ENCODE results near the gene LRRC27.
A peak's percentile ranks its signal among the peaks of the same experiment; 100 is the strongest.
"Not testable (repeated sequence)": the region's sequence is repeated elsewhere in the genome, so short reads cannot be mapped to it uniquely, and the experiment has no call there.

The LRRC27 gene

DNA sequence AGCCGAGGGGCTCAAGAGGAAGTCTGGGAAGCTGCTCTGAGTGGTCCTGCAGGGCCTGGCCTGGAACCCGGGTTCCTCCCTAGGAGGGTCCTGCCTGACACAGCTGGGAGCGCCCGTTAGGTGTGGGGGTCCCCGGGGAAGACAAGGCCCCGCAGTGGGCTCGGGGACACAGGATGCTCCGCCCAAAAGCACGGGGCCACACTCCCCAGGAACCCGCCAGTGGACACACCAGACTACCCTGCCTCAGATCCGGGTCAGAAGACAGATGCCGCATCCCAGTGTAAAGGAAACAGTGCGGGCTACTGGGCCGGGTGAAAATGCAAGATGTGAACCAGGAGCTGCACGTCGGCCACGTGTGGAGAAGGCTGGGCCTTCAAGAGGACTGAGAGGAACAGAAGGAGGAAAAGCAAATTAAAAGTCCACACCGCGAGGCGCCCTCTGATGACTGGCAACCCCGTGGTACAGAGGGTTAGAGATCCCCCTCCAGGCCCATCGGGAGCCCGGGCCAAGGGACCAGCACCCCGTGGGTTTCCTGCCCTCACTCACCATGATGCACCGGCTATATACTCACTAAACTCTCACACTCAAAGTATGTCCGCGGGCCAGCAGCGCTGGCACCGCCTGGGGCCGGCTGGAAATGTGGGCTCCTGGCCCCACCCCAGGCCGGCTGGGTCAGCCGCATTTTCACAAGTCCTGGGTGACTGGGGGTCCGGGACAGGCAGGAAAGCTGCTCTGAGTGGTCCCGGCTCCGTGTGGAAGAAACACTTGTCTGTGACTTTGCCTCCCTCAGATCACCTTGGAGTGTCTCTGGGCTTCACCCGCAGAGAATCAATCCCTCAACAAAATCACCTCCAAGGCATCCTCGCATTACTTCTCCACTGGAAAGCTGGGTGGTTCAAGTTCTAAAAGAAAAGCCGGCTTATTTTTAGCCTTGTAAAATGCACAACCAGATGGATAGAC lies 30.3 kb upstream of the LRRC27 start:
- DNase-seq: no peak

- no peak for DNase-seq
Observed at GRCh38 chr10:132302421-132303310, 29.3 kb upstream of the LRRC27 start.

DNA sequence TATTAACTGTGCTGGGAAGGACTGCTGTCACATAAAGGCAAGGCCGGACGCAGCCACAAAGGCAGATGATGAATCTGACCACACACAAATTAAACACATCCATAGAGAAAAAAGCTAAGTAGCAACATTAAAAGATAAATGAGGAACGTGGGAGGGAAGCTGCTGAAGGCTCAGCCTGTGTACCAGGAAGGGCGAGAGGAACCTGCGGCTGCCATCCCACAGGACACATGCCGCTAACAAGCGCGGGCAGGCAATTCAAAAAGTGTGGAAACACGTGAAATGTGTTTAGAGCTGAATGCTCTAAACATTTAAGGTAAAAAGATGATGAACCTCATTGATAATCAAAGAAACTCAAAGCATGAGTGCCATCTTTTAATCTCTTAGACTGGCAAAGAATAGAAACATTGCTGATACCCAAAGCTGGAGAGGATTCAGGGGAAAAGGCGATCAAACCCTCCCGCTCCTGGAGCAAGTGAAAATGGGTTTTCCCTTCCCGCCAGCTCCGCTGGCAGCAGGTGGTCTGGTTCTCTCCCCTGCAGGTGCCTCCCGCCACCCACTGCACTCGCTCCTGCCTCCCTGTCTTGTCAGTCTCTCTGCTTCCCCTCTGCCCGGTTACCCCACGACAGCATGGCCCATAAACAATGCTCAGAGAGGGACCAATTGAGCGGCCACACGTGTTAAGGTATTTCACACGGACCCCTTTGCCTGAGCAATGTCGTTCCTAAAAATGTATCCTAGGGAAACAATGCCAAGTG lies 28.5 kb upstream of the LRRC27 start:
- DNase-seq: no peak

DNA sequence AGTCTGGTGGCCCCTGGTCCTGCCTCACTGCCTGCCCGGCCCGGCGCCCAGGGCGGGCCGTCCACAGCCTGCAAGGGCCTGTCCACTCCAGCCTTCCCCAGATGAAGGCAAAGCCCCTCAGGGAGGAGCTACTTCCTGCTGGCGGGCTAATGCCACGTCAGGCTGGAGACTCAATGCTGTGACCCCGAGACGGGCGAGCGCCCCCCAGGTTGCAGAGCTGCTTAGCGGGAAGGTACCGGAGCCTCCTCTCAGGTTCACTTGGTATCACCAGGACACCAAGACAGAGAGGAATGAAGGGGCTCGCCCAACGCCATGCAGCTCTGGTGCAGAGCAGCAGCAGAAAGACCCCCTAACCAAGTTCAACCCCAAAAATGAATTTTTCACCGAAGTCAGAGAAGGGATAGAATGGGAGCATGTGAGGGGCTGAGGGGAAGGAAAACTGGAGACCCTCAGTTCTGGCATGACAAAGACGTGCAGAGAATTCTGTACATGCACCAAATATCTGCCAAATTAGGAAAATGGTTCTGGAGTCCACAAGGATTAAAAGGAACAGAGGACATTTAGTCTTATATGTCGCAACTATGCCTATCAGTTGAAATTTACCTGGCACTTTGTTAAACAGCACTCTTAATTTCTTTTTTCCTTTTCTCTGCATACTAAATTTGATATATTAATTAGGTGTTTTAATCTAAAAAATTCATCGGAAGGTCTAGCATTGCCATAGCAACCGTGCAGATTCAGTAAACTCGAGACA lies 27.1 kb upstream of the LRRC27 start:
- DNase-seq: no peak

GRCh38 chr10:132305654-132306342 lies 26.2 kb upstream of the LRRC27 start:
- no peak for DNase-seq

GRCh38 chr10:132306343-132306685 lies 25.7 kb upstream of the LRRC27 start:
- no peak for DNase-seq

- DNase-seq: peak; percentile 19
Observed at GRCh38 chr10:132306864-132307751, 24.9 kb upstream of the LRRC27 start.

DNA sequence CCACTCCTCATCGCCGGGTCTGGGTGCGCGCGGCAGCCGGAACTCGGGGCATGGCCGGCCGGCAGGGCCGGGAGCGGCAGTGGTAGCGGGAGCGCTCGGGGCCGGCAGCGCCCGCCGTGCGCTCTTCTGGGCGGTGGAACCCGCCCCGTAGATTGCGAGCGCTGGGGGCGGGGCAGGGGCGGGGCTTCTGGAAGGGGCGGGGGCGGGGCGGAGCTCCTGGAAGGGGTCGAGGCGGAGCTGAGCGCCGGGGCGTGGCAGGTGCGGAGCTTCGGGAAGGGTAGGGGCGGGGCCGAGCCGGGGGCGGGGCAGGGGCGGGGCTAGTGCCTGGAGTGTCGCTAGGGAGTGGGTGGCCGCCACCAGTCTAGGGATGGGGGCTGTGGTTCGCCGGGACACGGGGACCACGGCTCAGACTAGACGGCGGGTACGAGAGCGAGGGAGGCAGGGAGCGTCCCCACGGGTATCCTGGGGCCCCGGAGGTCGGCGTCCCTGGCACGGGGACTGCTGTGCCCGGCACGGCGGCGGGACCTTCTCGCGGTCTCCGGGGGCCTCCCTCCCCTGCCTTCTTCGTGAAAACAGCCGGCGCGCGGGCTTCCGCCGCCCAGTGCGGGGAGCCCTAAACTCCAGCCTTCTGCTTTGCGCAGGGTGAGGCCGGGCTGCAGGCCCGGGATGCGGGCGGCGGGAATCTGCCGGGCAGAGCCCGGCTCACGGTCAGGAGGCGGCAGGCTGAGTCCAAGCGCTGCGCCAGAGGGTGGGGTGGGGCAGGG lies 24.0 kb upstream of the LRRC27 start, which contains the start of gene STK32C:
Gene STK32C, minus strand, starts transcription at position 128 of the 764 bp plus-strand sequence. Its CDS starts 117 bp downstream, at position 11.
- DNase-seq: peak; percentile 75

DNA sequence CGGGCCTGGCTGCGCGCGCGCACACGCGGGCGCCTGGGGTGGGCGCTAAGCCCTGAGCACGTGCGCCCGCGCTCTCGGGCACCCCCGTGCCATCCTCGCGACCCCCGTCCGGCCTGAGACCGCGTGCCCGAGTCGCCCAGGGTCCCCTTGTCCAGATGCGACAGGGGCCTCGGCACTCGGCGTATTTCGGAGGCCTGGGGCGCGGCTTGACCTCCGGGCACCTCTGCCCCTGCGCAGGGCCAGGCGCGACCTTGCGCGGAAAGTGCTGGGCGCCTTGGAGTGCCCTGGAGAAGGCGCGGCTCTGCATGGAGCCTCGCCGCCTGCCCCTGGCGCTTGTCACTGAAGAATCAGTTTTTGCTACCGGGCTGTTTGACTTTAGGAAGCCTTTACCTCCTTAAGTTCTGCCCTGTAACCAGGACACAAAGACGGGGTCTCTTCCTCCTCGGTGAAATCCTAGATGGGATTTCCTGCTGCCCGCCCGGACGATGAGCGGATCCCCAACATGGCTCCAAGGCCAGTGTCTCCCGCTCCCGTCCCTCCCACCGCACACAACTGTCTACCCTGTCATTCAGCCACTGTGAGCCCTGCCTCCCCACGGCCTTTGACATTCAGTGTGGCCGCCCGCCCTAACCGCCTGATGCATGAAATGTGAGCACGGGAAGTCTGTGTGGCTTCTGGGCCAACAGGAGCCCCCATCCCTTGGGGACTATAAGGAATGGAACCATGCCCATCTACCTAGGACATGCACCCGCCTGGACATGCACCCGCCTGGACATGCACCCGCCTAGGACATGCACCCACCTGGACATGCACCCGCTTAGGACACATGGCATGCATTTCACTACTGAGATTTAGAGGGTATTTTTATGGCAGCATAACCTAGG lies 23.2 kb upstream of the LRRC27 start:
- no peak for DNase-seq

DNA sequence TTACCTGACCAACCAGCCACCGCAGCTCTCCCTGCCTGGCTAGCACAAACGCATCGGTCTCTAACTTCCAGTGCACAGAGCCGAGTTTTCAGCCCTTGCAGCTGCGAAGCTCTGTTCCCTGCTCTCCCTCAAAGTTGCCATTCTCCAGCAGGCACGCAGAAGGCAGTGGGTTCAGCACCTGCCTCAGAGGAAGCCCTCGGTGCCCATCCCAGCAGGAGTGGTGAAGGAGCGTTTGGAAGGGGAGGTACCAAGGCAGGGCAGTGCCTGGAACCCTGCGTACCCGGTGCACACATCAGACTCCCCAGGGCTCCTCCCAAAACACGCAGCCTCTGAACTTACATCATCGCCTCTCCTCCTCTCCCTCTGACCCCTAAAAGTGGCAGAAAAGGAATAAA lies 22.5 kb upstream of the LRRC27 start:
- no peak for DNase-seq

DNA sequence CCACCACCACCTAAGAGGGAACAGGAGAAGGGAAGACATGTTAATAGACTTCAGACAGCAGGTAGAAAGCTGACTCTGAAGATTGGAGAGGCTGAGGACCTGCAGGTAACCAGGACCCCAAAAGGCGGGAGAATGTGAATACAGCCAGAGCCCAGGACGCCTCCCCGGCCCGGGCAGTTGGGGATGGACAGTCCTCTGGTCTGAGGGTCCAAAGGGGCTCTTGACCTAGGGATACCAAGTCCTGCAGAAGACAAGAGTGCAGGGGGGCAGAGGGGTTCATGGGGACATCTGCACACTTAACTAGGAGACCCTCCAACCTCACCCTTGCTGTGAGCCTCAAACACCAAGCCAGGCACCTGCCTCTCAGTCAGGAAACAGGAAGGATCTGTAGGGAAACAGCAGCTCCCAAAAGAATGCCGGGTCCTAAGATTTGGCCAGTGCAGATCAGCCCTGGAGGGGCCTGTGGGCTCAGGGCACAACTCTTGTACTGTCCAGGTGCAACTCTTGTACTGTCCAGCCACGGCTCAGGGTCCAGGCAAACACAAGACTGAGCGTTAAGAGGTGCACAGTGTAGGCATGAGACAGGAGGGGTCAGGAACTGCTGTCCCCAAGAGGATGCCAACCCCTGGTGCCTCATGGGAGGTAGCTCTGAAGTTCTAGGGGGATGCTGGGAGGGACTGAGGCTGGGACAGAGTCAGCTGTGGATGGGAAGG lies 22.0 kb upstream of the LRRC27 start:
- DNase-seq: no peak

DNA sequence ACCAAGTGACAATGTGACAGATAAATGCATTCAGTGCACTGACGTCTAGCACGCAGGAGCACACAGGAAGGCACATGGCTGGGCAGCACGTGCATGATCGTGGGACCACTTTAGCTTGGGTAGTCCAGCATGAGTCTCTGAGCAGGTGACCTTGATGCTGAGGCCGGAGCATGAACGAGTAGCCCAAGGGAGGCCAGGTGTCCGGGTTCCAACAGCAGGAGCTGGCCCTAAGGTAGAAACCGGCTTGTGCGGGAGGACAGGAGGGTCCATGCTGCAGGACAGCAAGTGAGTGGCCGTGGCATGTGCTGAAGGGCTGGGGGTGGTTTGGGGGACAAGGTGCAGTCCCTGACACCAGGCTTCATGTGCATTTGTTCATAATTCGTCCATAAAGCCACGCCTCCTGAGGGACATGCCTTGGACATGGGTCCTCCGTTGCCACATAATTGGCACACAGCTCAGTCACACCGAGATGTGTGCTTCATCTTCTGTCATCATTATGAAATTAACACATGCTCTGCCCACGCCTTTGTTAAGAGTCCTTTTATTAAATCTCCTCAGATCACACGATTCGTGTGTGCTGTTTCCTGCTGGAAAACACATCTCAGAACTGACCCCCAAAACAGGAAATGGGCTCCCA lies 21.2 kb upstream of the LRRC27 start:
- no peak for DNase-seq

- DNase-seq: no peak
Observed at GRCh38 chr10:132311338-132311939, 20.6 kb upstream of the LRRC27 start.

DNA sequence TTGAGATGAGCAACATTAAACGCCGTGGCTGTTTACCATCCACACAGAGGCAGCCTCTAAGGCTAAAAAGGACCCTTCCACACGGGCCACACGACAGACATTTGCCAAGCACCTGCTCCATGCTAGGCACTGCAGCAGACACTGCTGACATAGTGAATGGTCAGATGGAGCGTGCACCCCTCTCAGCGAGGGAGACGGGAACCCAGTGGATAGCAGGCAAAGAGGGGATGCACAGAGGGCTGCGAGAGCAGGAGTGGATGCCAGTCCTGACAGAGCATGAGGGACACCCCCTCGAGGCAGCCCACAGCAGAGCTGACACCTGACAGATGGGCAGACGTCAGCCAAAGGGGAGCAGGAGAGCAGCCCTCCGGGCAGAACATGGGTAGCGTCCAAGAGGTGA lies 18.7 kb upstream of the LRRC27 start:
- DNase-seq: no peak

- DNase-seq: no peak
Observed at GRCh38 chr10:132313865-132314264, 18.1 kb upstream of the LRRC27 start.

DNA sequence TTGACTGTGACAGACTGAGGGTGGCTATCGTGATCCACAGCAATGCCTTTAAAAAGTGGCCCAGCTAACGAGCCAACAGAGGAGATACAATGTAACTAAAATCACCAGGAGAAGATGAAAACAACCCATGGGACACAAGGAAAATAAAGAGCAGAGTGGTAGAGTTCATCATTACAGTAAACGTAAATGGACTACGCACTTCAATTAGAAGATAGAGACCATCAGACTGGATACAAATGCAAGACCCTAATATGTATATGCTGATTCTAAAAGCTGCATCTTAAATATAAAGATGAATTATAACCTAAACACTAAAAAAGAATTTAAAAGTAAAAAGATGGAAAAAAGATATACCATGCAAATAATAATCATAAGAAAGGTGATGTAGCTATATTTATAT lies 17.7 kb upstream of the LRRC27 start:
- DNase-seq: no peak

DNA sequence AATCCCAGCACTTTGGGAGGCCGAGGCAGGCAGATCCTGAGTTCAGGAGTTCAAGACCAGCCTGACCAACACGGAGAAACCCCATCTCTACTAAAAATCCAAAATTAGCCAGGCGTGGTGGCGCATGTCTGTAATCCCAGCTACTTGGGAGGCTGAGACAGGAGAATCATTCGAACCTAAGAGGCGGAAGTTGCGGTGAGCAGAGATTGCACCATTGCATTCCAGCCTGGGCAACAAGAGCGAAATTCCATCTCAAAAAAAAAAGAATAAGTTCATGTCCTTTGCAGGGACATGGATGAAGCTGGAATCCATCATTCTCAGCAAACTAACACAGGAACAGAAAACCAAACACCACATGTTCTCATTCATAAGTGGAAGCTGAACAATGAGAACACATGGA lies 17.1 kb upstream of the LRRC27 start:
- DNase-seq: not testable (repeated sequence)

Data from NCI-H1092 (cell line).